GM12892 (cell line): ENCODE measurements around the gene PCYT2.

Experiments
- POLR2A ChIP-seq: IDR thresholded peaks from 2 replicates; pipeline ENCODE4 v1.6.1; 2011; ENCODE audit warnings: low read depth, low read length, control low read depth
- POLR2AphosphoS5 ChIP-seq: IDR thresholded peaks from 2 replicates; pipeline ENCODE4 v1.6.1; 2011; ENCODE audit warnings: low read depth, low read length, control low read depth

DNA sequence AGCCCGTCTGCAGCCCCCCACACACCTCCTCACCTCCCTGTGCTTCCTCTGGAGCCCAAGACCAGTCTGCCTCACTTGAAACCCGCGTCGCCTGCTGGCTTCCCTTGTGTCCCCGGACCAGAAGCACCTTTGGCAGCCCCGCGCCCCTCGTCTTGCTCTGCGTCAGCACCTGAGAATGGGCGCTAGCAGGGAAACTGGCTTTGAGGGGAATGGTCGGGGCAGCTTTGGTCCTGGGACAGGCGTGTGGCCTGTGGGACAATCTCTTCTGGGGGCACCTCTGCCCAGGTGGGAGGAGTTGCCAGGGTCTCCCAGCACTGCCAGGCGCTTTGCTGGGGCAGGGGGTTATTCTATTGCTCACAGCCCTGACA, 20.0 kb upstream of the PCYT2 start:
- TF ChIP-seq POLR2A = no peak
- no peak for TF ChIP-seq POLR2AphosphoS5
